ENCODE results near the gene PLGRKT. TPM values are rescaled to one million over a fixed set of nuclear protein-coding genes. Genes with fewer than 3 reads are reported as not detected.
"Not testable (repeated sequence)": the region's sequence is repeated elsewhere in the genome, so short reads cannot be mapped to it uniquely, and the experiment has no call there.

The PLGRKT gene
- total and polyA plus RNA-seq, 2 donors (not counting 1 experiment from before 2014, with no cell fraction given) = 17.3 to 21.6 TPM

DNA sequence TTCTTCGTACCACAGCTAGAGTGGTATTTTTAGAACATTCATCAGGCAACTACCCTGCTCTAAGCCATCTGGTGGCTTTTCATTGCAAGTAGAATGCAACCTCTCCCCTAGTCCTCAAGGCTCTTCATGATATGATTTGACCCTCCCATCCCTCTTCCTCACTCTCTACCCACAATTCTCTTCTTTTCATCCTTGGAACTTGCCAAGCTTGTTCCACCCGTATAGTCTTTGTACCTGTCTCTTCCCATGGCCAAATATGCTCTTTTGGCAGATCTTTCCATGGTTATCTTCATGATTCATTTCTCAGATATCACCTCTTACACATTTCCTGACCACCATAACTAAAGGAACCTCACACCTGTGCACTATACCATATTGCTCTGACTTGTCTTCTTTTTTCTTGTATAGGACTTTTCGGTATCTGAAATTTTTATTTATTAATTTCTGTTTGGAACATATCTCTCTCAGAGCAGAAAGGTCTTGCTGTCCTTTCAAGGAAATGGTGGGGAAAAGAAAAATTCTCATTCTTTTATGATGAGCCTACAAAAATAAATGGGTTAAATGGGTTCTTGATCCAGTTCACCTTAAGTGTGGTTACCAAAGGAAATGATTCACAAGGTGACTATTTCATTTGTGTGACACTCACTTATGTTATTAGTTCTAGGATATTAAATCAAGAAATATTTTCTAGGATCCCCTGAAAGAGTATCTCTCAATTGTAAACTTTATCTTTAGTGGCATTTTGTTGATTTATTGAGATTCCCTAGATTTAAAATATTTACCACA, 8.9 kb upstream of the PLGRKT start:
- no peak overlapping the region for H2AFZ ChIP-seq (ENCODE audit: low read length)
- peaks cover 9% of the 10 kb centered on the region for H3K79me2 ChIP-seq (ENCODE audit: control insufficient read depth, insufficient read depth, low read length)
- H3K36me3 ChIP-seq (ENCODE audit: control insufficient read depth, insufficient read depth, low read length) = no peaks in the 10 kb centered on the region
- peak in 1 of 2 donors; percentile 60 for DNase-seq (ENCODE audit: low read depth in 2 of 2)
- no peaks in the 10 kb centered on the region for H3K9me3 ChIP-seq (ENCODE audit: control insufficient read depth, insufficient read depth, low read depth, low read length)
- TF ChIP-seq EZH2 (IDR thresholded peaks at IDR 0.05; ENCODE audit: low read length, missing control alignments) = no peak
- TF ChIP-seq, protein P1, sequence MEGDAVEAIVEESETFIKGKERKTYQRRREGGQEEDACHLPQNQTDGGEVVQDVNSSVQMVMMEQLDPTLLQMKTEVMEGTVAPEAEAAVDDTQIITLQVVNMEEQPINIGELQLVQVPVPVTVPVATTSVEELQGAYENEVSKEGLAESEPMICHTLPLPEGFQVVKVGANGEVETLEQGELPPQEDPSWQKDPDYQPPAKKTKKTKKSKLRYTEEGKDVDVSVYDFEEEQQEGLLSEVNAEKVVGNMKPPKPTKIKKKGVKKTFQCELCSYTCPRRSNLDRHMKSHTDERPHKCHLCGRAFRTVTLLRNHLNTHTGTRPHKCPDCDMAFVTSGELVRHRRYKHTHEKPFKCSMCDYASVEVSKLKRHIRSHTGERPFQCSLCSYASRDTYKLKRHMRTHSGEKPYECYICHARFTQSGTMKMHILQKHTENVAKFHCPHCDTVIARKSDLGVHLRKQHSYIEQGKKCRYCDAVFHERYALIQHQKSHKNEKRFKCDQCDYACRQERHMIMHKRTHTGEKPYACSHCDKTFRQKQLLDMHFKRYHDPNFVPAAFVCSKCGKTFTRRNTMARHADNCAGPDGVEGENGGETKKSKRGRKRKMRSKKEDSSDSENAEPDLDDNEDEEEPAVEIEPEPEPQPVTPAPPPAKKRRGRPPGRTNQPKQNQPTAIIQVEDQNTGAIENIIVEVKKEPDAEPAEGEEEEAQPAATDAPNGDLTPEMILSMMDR (conservative IDR thresholded peaks at IDR 0.05 in 1 of 2, IDR thresholded peaks at IDR 0.05 in 1 of 2; ENCODE audit: low read depth in 1 of 2, low read length in 2 of 2) = no peak
- H3K4me3 ChIP-seq (replicated peaks in 1 of 4; ENCODE audit: control extremely low read depth in 1 of 4, insufficient read depth in 1 of 4, low read depth in 3 of 4, low read length in 4 of 4) = no peak overlapping the region
- H3K4me1 ChIP-seq (ENCODE audit: control insufficient read depth, extremely low read depth, insufficient read depth, low read length) = no peaks in the 10 kb centered on the region
- H3K4me2 ChIP-seq (ENCODE audit: extremely low read depth, insufficient read depth, low read length) = no peak overlapping the region
- no peak overlapping the region for H3K9ac ChIP-seq (ENCODE audit: insufficient read depth, low read length)
- H3K27me3 ChIP-seq (ENCODE audit: control insufficient read depth, insufficient read depth, low read length) = no peaks in the 10 kb centered on the region
- no peaks in the 10 kb centered on the region for H4K20me1 ChIP-seq (ENCODE audit: control insufficient read depth, extremely low read depth, insufficient read depth, low read length)
- H3K27ac ChIP-seq (ENCODE audit: insufficient read depth, low read length) = no peak overlapping the region

DNA sequence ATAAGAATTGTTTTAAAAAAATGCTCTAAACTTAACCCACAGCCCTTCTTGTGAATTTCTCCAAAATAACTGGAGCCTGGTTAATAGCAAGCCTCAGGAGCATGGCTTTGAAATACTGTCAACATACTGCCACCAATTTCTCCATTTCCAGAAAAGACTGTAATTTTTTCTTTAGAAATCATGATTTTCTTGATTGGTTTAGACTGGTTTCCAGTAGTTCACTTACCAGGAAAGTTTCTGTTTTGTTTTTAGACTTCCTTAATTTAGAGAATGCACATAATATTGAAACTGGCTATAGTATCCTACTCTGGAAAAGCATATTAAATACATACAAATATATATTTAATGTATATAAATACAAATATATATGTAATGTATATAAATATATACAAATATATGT, 8.2 kb upstream of the PLGRKT start:
- no peak for DNase-seq (ENCODE audit: low read depth in 2 of 2)
- H3K79me2 ChIP-seq (ENCODE audit: control insufficient read depth, insufficient read depth, low read length) = peaks cover 2% of the 10 kb centered on the region
- TF ChIP-seq, protein P1 (conservative IDR thresholded peaks at IDR 0.05 in 1 of 2, IDR thresholded peaks at IDR 0.05 in 1 of 2; ENCODE audit: low read depth in 1 of 2, low read length in 2 of 2) = no peak
- TF ChIP-seq EZH2 (IDR thresholded peaks at IDR 0.05; ENCODE audit: low read length, missing control alignments) = no peak

DNA sequence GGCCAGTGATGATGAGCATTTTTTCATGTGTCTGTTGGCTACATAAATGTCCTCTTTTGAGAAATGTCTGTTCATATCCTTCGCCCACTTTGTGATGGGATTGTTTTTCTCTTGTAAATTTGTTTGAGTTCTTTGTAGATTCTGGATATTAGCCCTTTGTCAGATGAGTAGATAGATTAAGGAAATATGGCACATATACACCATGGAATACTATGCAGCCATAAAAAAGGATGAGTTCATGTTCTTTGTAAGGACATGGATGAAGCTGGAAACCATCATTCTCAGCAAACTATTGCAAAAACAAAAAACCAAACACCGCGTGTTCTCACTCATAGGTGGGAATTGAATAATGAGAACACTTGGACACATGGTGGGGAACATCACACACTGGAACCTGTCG, 7.4 kb upstream of the PLGRKT start:
- H3K9ac ChIP-seq (ENCODE audit: insufficient read depth, low read length); H3K4me2 ChIP-seq (ENCODE audit: extremely low read depth, insufficient read depth, low read length); H3K4me1 ChIP-seq (ENCODE audit: control insufficient read depth, extremely low read depth, insufficient read depth, low read length); H3K36me3 ChIP-seq (ENCODE audit: control insufficient read depth, insufficient read depth, low read length); H3K79me2 ChIP-seq (ENCODE audit: control insufficient read depth, insufficient read depth, low read length); DNase-seq (ENCODE audit: low read depth in 2 of 2); H2AFZ ChIP-seq (ENCODE audit: low read length); H3K27ac ChIP-seq (ENCODE audit: insufficient read depth, low read length); H3K27me3 ChIP-seq (ENCODE audit: control insufficient read depth, insufficient read depth, low read length); H3K4me3 ChIP-seq (replicated peaks in 1 of 4; ENCODE audit: control extremely low read depth in 1 of 4, insufficient read depth in 1 of 4, low read depth in 3 of 4, low read length in 4 of 4); H4K20me1 ChIP-seq (ENCODE audit: control insufficient read depth, extremely low read depth, insufficient read depth, low read length); H3K9me3 ChIP-seq (ENCODE audit: control insufficient read depth, insufficient read depth, low read depth, low read length): not testable (repeated sequence)

More for the DNA sequence above, 8.2 kb upstream of the PLGRKT start:
- Histone ChIP-seq H4K20me1 (ENCODE audit: control insufficient read depth, extremely low read depth, insufficient read depth, low read length) (no peaks in the 10 kb centered on the region), H3K27me3 (ENCODE audit: control insufficient read depth, insufficient read depth, low read length) (no peaks in the 10 kb centered on the region), H3K27ac (ENCODE audit: insufficient read depth, low read length) (no peak overlapping the region), H3K36me3 (ENCODE audit: control insufficient read depth, insufficient read depth, low read length) (no peaks in the 10 kb centered on the region), H2AFZ (ENCODE audit: low read length) (no peak overlapping the region), H3K9me3 (ENCODE audit: control insufficient read depth, insufficient read depth, low read depth, low read length) (no peaks in the 10 kb centered on the region), H3K4me2 (ENCODE audit: extremely low read depth, insufficient read depth, low read length) (no peak overlapping the region), H3K9ac (ENCODE audit: insufficient read depth, low read length) (no peak overlapping the region), H3K4me3 (replicated peaks in 1 of 4; ENCODE audit: control extremely low read depth in 1 of 4, insufficient read depth in 1 of 4, low read depth in 3 of 4, low read length in 4 of 4) (no peak overlapping the region), H3K4me1 (ENCODE audit: control insufficient read depth, extremely low read depth, insufficient read depth, low read length) (no peaks in the 10 kb centered on the region)

All from fibroblast of lung (primary cell).